ENCODE measurements around the gene FSHR.

FSHR gene

GRCh38 chr2:49154140-49154539, at the start of gene FSHR:
Gene FSHR (minus strand): TSS chr2:49154515. CDS start chr2:49154417, 98 bp downstream.
- DNase-seq (ENCODE audit: low read depth) = no peak

- DNase-seq (ENCODE audit: low read depth) = no peak
Observed at GRCh38 chr2:49199266-49199665, 45.0 kb upstream of the FSHR start.

GRCh38 chr2:49194701-49195100, 40.4 kb upstream of the FSHR start:
- DNase-seq (ENCODE audit: low read depth) = no peak

GRCh38 chr2:49192036-49192435, 37.7 kb upstream of the FSHR start:
- no peak for DNase-seq (ENCODE audit: low read depth)

- no peak for DNase-seq (ENCODE audit: low read depth)
Observed at GRCh38 chr2:49189512-49190225, 35.4 kb upstream of the FSHR start.

GRCh38 chr2:49186050-49186648, 31.8 kb upstream of the FSHR start:
- no peak for DNase-seq (ENCODE audit: low read depth)

GRCh38 chr2:49178656-49179055, 24.3 kb upstream of the FSHR start:
- no peak for DNase-seq (ENCODE audit: low read depth)

GRCh38 chr2:49177194-49177593, 22.9 kb upstream of the FSHR start:
- no peak for DNase-seq (ENCODE audit: low read depth)

GRCh38 chr2:49175831-49176230, 21.5 kb upstream of the FSHR start:
- no peak for DNase-seq (ENCODE audit: low read depth)

- DNase-seq (ENCODE audit: low read depth) = no peak
Observed at GRCh38 chr2:49174750-49175149, 20.4 kb upstream of the FSHR start.

- no peak for DNase-seq (ENCODE audit: low read depth)
Observed at GRCh38 chr2:49167131-49167530, 12.8 kb upstream of the FSHR start.

- DNase-seq (ENCODE audit: low read depth) = no peak
Observed at GRCh38 chr2:49165662-49166061, 11.3 kb upstream of the FSHR start.

GRCh38 chr2:49164729-49165128, 10.4 kb upstream of the FSHR start:
- no peak for DNase-seq (ENCODE audit: low read depth)

- no peak for DNase-seq (ENCODE audit: low read depth)
Observed at GRCh38 chr2:49162151-49162550, 7.8 kb upstream of the FSHR start.

- no peak for DNase-seq (ENCODE audit: low read depth)
Observed at GRCh38 chr2:49154891-49155290, 576 bp upstream of the FSHR start.

GRCh38 chr2:49153252-49153651, 1.1 kb downstream of the FSHR start:
- no peak for DNase-seq (ENCODE audit: low read depth)

GRCh38 chr2:49152824-49153223, 1.5 kb downstream of the FSHR start:
- no peak for DNase-seq (ENCODE audit: low read depth)

GRCh38 chr2:49146401-49146800, 7.9 kb downstream of the FSHR start:
- no peak for DNase-seq (ENCODE audit: low read depth)

GRCh38 chr2:49131801-49132200, 22.5 kb downstream of the FSHR start:
- DNase-seq (ENCODE audit: low read depth) = no peak

- no peak for DNase-seq (ENCODE audit: low read depth)
Observed at GRCh38 chr2:49129034-49129433, 25.3 kb downstream of the FSHR start.

- DNase-seq (ENCODE audit: low read depth) = no peak
Observed at GRCh38 chr2:49123600-49123999, 30.7 kb downstream of the FSHR start.

- no peak for DNase-seq (ENCODE audit: low read depth)
Observed at GRCh38 chr2:49122107-49122506, 32.2 kb downstream of the FSHR start.

- DNase-seq (ENCODE audit: low read depth) = no peak
Observed at GRCh38 chr2:49113046-49113445, 41.3 kb downstream of the FSHR start.

- DNase-seq (ENCODE audit: low read depth) = no peak
Observed at GRCh38 chr2:49111456-49111855, 42.9 kb downstream of the FSHR start.

Data from activated T-helper 1 cell treated with Interleukin-2 at 50 U/mL for 16 hours (primary cell).